ENCODE results near the gene C5orf15.

Gene C5orf15

DNA sequence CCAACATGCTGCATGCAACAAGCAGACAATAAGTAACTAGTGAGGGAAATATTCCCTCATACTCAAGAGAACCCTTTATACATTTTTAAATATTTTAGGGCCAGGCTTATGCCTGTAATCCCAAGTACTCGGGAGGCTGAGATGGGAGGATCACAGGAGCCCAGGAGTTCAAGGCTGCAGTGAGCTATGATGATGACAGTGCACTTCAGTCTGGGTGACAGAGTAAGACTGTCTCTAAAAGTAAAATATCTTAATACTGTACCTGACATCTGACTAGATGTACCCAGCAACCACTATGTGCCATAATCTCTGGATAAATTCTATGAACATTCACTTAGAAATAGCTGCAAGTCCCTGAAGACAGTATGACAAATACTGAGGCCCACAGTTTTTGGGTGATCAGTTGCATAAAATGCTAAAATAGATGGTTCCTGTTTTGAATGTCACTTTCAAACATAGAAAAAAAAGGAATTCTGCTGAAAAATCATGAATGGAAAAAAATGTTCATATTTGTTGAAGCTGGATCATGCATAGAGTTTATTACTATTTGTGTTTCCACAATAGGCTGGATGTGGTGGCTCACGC, 2.0 kb upstream of the C5orf15 start:
- no peak for DNase-seq (ENCODE audit: low read depth)
- H3K4me3 ChIP-seq (ENCODE audit: control insufficient read depth, low read depth, low read length) = no peak overlapping the region
- TF ChIP-seq, protein P1, sequence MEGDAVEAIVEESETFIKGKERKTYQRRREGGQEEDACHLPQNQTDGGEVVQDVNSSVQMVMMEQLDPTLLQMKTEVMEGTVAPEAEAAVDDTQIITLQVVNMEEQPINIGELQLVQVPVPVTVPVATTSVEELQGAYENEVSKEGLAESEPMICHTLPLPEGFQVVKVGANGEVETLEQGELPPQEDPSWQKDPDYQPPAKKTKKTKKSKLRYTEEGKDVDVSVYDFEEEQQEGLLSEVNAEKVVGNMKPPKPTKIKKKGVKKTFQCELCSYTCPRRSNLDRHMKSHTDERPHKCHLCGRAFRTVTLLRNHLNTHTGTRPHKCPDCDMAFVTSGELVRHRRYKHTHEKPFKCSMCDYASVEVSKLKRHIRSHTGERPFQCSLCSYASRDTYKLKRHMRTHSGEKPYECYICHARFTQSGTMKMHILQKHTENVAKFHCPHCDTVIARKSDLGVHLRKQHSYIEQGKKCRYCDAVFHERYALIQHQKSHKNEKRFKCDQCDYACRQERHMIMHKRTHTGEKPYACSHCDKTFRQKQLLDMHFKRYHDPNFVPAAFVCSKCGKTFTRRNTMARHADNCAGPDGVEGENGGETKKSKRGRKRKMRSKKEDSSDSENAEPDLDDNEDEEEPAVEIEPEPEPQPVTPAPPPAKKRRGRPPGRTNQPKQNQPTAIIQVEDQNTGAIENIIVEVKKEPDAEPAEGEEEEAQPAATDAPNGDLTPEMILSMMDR (conservative IDR thresholded peaks at IDR 0.05; ENCODE audit: control insufficient read depth, insufficient read depth, low read depth, low read length) = no peak

DNA sequence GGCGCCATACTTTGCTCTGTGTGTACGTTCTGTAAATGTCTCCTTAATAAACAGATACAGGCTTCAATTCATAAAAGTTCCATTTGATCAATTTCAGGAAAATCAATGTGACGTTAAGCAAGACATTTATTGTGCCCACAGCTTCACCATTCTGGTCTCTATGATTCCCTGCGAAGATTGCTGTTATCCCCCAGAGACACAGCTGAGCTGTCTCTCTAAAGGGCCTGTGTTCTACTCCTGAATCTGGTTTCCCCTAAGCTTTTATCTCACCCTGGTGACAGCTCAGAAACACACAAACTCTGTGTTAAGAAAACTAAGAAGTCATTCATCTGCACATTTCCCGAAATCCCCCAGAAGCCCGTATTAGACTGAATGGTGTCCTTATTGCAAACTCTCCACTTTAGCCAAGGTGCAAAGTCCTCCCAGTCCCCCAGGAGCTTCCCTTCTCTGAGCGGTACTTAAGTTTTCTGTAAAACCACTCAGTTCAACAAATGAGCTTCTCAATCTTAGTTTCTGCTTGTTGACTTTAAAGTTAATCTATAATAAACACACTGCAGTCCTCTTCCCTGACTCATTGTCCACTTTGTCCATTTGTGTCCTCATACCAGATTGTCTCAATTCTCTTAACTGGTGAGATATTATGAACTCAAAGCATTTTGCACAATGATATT, 1.4 kb upstream of the C5orf15 start:
- H3K4me3 ChIP-seq (ENCODE audit: control insufficient read depth, low read depth, low read length) = no peak overlapping the region
- TF ChIP-seq, protein P1 (conservative IDR thresholded peaks at IDR 0.05; ENCODE audit: control insufficient read depth, insufficient read depth, low read depth, low read length) = no peak
- DNase-seq (ENCODE audit: low read depth) = no peak

- TF ChIP-seq, protein P1 (conservative IDR thresholded peaks at IDR 0.05; ENCODE audit: control insufficient read depth, insufficient read depth, low read depth, low read length) = no peak
- peak; percentile 39 for DNase-seq (ENCODE audit: low read depth)
- peak overlapping the region; percentile 90 for H3K4me3 ChIP-seq (ENCODE audit: control insufficient read depth, low read depth, low read length)
Measured at GRCh38 chr5:133967698-133968203, 674 bp downstream of the C5orf15 start.

DNA sequence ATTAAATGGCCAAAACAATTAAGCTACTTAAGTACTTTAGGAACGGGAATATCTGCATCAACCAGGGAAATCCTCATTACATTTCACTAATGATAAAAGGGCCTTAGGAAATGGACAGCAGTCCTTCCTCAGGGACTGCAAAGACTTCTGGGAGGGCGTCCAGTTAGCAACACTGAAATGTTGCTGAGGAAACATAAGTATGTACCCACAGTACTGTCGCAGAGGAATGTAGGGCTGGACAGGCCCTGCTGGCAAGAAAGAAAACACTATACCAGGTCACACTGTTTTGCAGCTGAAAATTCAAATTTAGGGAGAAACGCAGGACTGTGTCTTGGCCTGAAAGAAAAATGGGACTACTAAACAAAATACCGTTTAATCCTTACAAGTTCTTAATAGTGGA, 1.3 kb downstream of the C5orf15 start:
- no peak for DNase-seq (ENCODE audit: low read depth)
- TF ChIP-seq, protein P1 (conservative IDR thresholded peaks at IDR 0.05; ENCODE audit: control insufficient read depth, insufficient read depth, low read depth, low read length) = no peak
- peak overlapping the region; percentile 90 for H3K4me3 ChIP-seq (ENCODE audit: control insufficient read depth, low read depth, low read length)

GRCh38 chr5:133966090-133966489, 2.3 kb downstream of the C5orf15 start:
- TF ChIP-seq, protein P1 (conservative IDR thresholded peaks at IDR 0.05; ENCODE audit: control insufficient read depth, insufficient read depth, low read depth, low read length) = no peak
- no peak for DNase-seq (ENCODE audit: low read depth)
- no peak overlapping the region for H3K4me3 ChIP-seq (ENCODE audit: control insufficient read depth, low read depth, low read length)

DNA sequence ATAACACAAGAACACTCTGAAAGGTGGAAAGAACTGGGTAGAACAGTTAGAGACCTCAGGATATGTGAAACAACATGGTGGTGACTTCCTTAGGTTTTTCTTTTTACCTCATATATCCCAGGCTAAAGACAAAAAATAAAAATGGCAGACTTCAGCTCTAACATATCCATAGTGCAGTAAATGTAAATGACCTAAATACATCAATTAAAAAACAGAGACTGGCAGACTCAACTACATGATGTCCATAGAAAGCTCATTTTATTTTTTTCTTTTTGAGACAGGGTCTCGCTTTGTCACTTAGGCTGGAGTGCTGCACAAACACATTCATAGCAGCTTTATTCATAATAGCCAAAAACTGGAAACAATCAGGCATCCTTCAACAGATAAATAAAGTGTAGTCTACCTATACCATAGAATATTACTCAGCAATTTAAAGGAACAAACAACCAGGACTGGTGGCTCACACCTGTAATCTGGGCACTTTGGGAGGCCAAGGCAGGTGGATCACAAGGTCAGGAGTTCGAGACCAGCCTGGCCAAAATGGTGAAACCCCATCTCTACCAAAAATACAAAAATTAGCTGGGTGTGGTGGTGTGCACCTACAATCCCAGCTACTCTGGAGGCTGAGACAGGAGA, 4.8 kb downstream of the C5orf15 start:
- TF ChIP-seq, protein P1 (conservative IDR thresholded peaks at IDR 0.05; ENCODE audit: control insufficient read depth, insufficient read depth, low read depth, low read length) = no peak
- H3K4me3 ChIP-seq (ENCODE audit: control insufficient read depth, low read depth, low read length) = no peak overlapping the region
- no peak for DNase-seq (ENCODE audit: low read depth)
